ENCODE measurements around the gene TRIM32. TPM values are rescaled to one million over a fixed set of nuclear protein-coding genes. Genes with fewer than 3 reads are reported as not detected.

TRIM32 gene
- total RNA-seq, 1 experiment from 2014 or later = 16.2 TPM

GRCh38 chr9:116704470-116704869, 17.4 kb downstream of the TRIM32 start:
- DNase-seq (ENCODE audit: extremely low read depth, low read depth) = no peak

- DNase-seq (ENCODE audit: extremely low read depth, low read depth) = no peak
Observed at GRCh38 chr9:116705531-116705930, 18.4 kb downstream of the TRIM32 start.

GRCh38 chr9:116706310-116707290, 19.5 kb downstream of the TRIM32 start:
- no peak for DNase-seq (ENCODE audit: extremely low read depth, low read depth)

- no peak for DNase-seq (ENCODE audit: extremely low read depth, low read depth)
Observed at GRCh38 chr9:116712781-116713180, 25.7 kb downstream of the TRIM32 start.

- no peak for DNase-seq (ENCODE audit: extremely low read depth, low read depth)
Observed at GRCh38 chr9:116713271-116713670, 26.2 kb downstream of the TRIM32 start.

GRCh38 chr9:116715751-116716150, 28.6 kb downstream of the TRIM32 start:
- no peak for DNase-seq (ENCODE audit: extremely low read depth, low read depth)

- DNase-seq (ENCODE audit: extremely low read depth, low read depth) = no peak
Observed at GRCh38 chr9:116716438-116716837, 29.3 kb downstream of the TRIM32 start.

GRCh38 chr9:116717150-116717549, 30.0 kb downstream of the TRIM32 start:
- DNase-seq (ENCODE audit: extremely low read depth, low read depth) = no peak

- DNase-seq (ENCODE audit: extremely low read depth, low read depth) = no peak
Observed at GRCh38 chr9:116718111-116718510, 31.0 kb downstream of the TRIM32 start.

- DNase-seq (ENCODE audit: extremely low read depth, low read depth) = no peak
Observed at GRCh38 chr9:116720111-116720510, 33.0 kb downstream of the TRIM32 start.

GRCh38 chr9:116721411-116721810, 34.3 kb downstream of the TRIM32 start:
- DNase-seq (ENCODE audit: extremely low read depth, low read depth) = no peak

GRCh38 chr9:116721944-116722343, 34.8 kb downstream of the TRIM32 start:
- DNase-seq (ENCODE audit: extremely low read depth, low read depth) = no peak

- no peak for DNase-seq (ENCODE audit: extremely low read depth, low read depth)
Observed at GRCh38 chr9:116724123-116724522, 37.0 kb downstream of the TRIM32 start.

GRCh38 chr9:116726602-116727001, 39.5 kb downstream of the TRIM32 start:
- DNase-seq (ENCODE audit: extremely low read depth, low read depth) = no peak

GRCh38 chr9:116733010-116733641, 46.0 kb downstream of the TRIM32 start:
- DNase-seq (ENCODE audit: extremely low read depth, low read depth) = no peak

- DNase-seq (ENCODE audit: extremely low read depth, low read depth) = no peak
Observed at GRCh38 chr9:116736399-116737151, 49.5 kb downstream of the TRIM32 start.

- DNase-seq (ENCODE audit: extremely low read depth, low read depth) = peak; percentile 84
Observed at GRCh38 chr9:116737152-116737546, 50.0 kb downstream of the TRIM32 start.

- DNase-seq (ENCODE audit: extremely low read depth, low read depth) = no peak
Observed at GRCh38 chr9:116741086-116741740, 54.1 kb downstream of the TRIM32 start.

- DNase-seq (ENCODE audit: extremely low read depth, low read depth) = no peak
Observed at GRCh38 chr9:116741742-116742141, 54.6 kb downstream of the TRIM32 start.

GRCh38 chr9:116749176-116749575, 62.1 kb downstream of the TRIM32 start:
- no peak for DNase-seq (ENCODE audit: extremely low read depth, low read depth)

GRCh38 chr9:116749772-116750171, 62.7 kb downstream of the TRIM32 start:
- DNase-seq (ENCODE audit: extremely low read depth, low read depth) = no peak

Data from NCI-H460 (cell line).